ENCODE measurements around the gene TLR5.
A peak's percentile ranks its signal among the peaks of the same experiment; 100 is the strongest.
"Not testable (repeated sequence)": the region's sequence is repeated elsewhere in the genome, so short reads cannot be mapped to it uniquely, and the experiment has no call there.

Gene TLR5

GRCh38 chr1:223142795-223143536 is at the start of gene TLR5:
TLR5 (minus strand) TSS chr1:223143248; CDS start chr1:223113031, 30,217 bp downstream.
- DNase-seq (ENCODE audit: low read depth in 2 of 2), result peak; percentile 81 to 83

GRCh38 chr1:223189903-223190724 is 47.1 kb upstream of the TLR5 start:
- DNase-seq (ENCODE audit: low read depth in 2 of 2), result peak; percentile 14 to 21

- no peak for DNase-seq (ENCODE audit: low read depth in 2 of 2)
These were observed 46.5 kb upstream of the TLR5 start for GRCh38 chr1:223189525-223189902.

- DNase-seq (ENCODE audit: low read depth in 2 of 2), result no peak
These were observed 45.7 kb upstream of the TLR5 start for GRCh38 chr1:223188618-223189356.

GRCh38 chr1:223186800-223187199 is 43.8 kb upstream of the TLR5 start:
- no peak for DNase-seq (ENCODE audit: low read depth in 2 of 2)

- no peak for DNase-seq (ENCODE audit: low read depth in 2 of 2)
These were observed 40.3 kb upstream of the TLR5 start for GRCh38 chr1:223183268-223183862.

GRCh38 chr1:223180731-223181321 is 37.8 kb upstream of the TLR5 start:
- DNase-seq (ENCODE audit: low read depth in 2 of 2), result no peak

- DNase-seq (ENCODE audit: low read depth in 2 of 2), result no peak
These were observed 36.7 kb upstream of the TLR5 start for GRCh38 chr1:223179786-223180185.

GRCh38 chr1:223179280-223179679 is 36.2 kb upstream of the TLR5 start:
- DNase-seq (ENCODE audit: low read depth in 2 of 2), result no peak

GRCh38 chr1:223177681-223178080 is 34.6 kb upstream of the TLR5 start:
- DNase-seq (ENCODE audit: low read depth in 2 of 2), result no peak

- no peak for DNase-seq (ENCODE audit: low read depth in 2 of 2)
These were observed 33.4 kb upstream of the TLR5 start for GRCh38 chr1:223176437-223176836.

- DNase-seq (ENCODE audit: low read depth in 2 of 2), result no peak
These were observed 32.6 kb upstream of the TLR5 start for GRCh38 chr1:223175633-223176032.

- no peak for DNase-seq (ENCODE audit: low read depth in 2 of 2)
These were observed 32.0 kb upstream of the TLR5 start for GRCh38 chr1:223175032-223175431.

- DNase-seq (ENCODE audit: low read depth in 2 of 2), result not testable (repeated sequence)
These were observed 26.4 kb upstream of the TLR5 start for GRCh38 chr1:223169458-223169857.

- DNase-seq (ENCODE audit: low read depth in 2 of 2), result no peak
These were observed 18.3 kb upstream of the TLR5 start for GRCh38 chr1:223161321-223161720.

- DNase-seq (ENCODE audit: low read depth in 2 of 2), result no peak
These were observed 13.3 kb upstream of the TLR5 start for GRCh38 chr1:223156343-223156742.

- DNase-seq (ENCODE audit: low read depth in 2 of 2), result no peak
These were observed 12.1 kb upstream of the TLR5 start for GRCh38 chr1:223155153-223155552.

- DNase-seq (ENCODE audit: low read depth in 2 of 2), result no peak
These were observed 10.4 kb upstream of the TLR5 start for GRCh38 chr1:223153177-223154119.

- DNase-seq (ENCODE audit: low read depth in 2 of 2), result no peak
These were observed 9.4 kb upstream of the TLR5 start for GRCh38 chr1:223152399-223152798.

GRCh38 chr1:223150443-223150842 is 7.4 kb upstream of the TLR5 start:
- DNase-seq (ENCODE audit: low read depth in 2 of 2), result no peak
